MM.1S (cell line): ENCODE data around the gene COL18A1.

Experiments used
- DNase-seq: peaks from one replicate; pipeline ENCODE4 v3.0.0-alpha.2; 2015
- H2AFZ ChIP-seq: fragments of 300-600 bp; sonication (generic); 2 replicates; pipeline ENCODE4 v1.6.0; 2016; ENCODE audit warnings: antibody characterized with exemption, low read length
- H3F3A ChIP-seq: fragments of 300-600 bp; sonication (generic); 2 replicates; pipeline ENCODE4 v1.6.1; 2016; ENCODE audit warnings: mild to moderate bottlenecking, antibody characterized with exemption, low read length, moderate library complexity, mixed read lengths; ENCODE audit not compliant: insufficient read depth
- H3K27ac ChIP-seq: fragments of 300-600 bp; sonication (generic); 2 replicates; pipeline ENCODE4 v1.5.1; 2016; ENCODE audit warnings: mild to moderate bottlenecking, low read length
- H3K27me3 ChIP-seq: fragments of 300-600 bp; sonication (generic); replicated peaks from 2 replicates; pipeline ENCODE4 v1.6.0; 2016; ENCODE audit warnings: low read length; ENCODE audit not compliant: insufficient read depth
- H3K36me3 ChIP-seq: fragments of 300-600 bp; sonication (generic); replicated peaks from 2 replicates; pipeline ENCODE4 v1.6.1; 2016; ENCODE audit warnings: mild to moderate bottlenecking, low read length, mixed read lengths; ENCODE audit not compliant: insufficient read depth
- H3K4me1 ChIP-seq: fragments of 300-600 bp; sonication (generic); 2 replicates; pipeline ENCODE4 v1.6.1; 2016; ENCODE audit warnings: low read length, mixed read lengths
- H3K4me2 ChIP-seq: fragments of 300-600 bp; sonication (generic); 2 replicates; pipeline ENCODE4 v1.6.0; 2016; ENCODE audit warnings: low read depth, low read length
- H3K4me3 ChIP-seq: fragments of 300-600 bp; sonication (generic); 2 replicates; pipeline ENCODE4 v1.5.1; 2016; ENCODE audit warnings: low read length, mixed read lengths
- H3K79me2 ChIP-seq: fragments of 300-600 bp; sonication (generic); 2 replicates; pipeline ENCODE4 v1.6.1; 2016; ENCODE audit warnings: mixed run types, low read length, mixed read lengths
- H3K9ac ChIP-seq: fragments of 300-600 bp; sonication (generic); 2 replicates; pipeline ENCODE4 v1.6.1; 2016; ENCODE audit warnings: low read length, mixed read lengths
- H3K9me2 ChIP-seq: fragments of 300-600 bp; sonication (generic); replicated peaks from 2 replicates; pipeline ENCODE4 v1.6.1; 2016; ENCODE audit warnings: mild to moderate bottlenecking, low read length, mixed read lengths; ENCODE audit not compliant: insufficient read depth
- H3K9me3 ChIP-seq: fragments of 300-600 bp; sonication (generic); replicated peaks from 2 replicates; pipeline ENCODE4 v1.6.1; 2016; ENCODE audit warnings: mild to moderate bottlenecking, low read length, mixed read lengths; ENCODE audit not compliant: insufficient read depth
- H4K20me1 ChIP-seq: fragments of 300-600 bp; sonication (generic); 2 replicates; pipeline ENCODE4 v1.6.1; 2016; ENCODE audit warnings: mild to moderate bottlenecking, low read length, moderate library complexity, mixed read lengths; ENCODE audit not compliant: insufficient read depth
- EZH2 ChIP-seq: fragments of 300-600 bp; sonication (generic); optimal IDR thresholded peaks from 2 replicates; pipeline ENCODE3; 2017; ENCODE audit warnings: low read depth, mild to moderate bottlenecking, antibody characterized with exemption, low read length, mixed read lengths
- EZH2phosphoT487 ChIP-seq: fragments of 300-600 bp; sonication (generic); IDR thresholded peaks from 2 replicates; pipeline ENCODE4 v1.6.1; 2018; ENCODE audit warnings: antibody characterized with exemption, low read length
- TF ChIP-seq, protein P1 (sequence below): fragments of 300-600 bp; sonication (generic); IDR thresholded peaks from 2 replicates; pipeline ENCODE4 v1.5.1; 2016; ENCODE audit warnings: antibody characterized with exemption, low read length, mixed read lengths

COL18A1 gene

DNA sequence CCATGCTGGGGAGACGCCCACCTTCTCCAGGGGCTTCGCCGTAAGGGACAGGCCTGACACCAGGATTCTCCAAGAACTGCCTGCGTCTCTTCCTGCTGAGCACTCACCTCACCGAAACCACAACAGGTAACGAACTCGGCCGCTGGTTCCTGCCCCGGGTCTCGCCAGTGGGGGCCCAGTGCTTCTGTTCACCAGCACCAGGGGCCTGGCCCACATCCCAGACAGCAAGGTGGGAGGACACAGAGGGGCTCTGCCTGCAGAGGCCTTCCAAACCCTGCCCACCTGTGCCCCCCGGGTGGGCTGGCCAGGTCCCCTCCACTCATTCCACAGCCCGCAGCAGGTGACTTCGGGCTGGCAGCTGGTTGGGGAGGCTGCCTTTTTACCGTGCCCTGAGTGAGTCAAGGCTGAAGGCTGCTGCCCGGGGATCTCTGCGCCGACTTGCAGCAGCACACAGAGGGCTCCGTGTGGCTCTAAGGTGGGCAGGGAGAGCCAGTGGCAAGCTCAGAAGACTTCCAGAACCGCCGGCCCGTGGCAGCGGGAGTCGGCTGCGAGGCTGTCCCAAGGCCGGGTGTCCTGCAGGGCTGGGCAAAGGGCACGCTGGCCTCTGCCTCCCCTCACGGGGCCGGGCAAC, 14.7 kb upstream of the COL18A1 start:
- peaks cover 99% of the 10 kb centered on the region for H3K27me3 ChIP-seq
- H3K9ac ChIP-seq, result no peak overlapping the region
- H3K9me3 ChIP-seq, result no peaks in the 10 kb centered on the region
- no peaks in the 10 kb centered on the region for H3K79me2 ChIP-seq
- no peak overlapping the region for H3K27ac ChIP-seq
- no peak for DNase-seq
- no peaks in the 10 kb centered on the region for H3K36me3 ChIP-seq
- H4K20me1 ChIP-seq, result no peaks in the 10 kb centered on the region
- no peaks in the 10 kb centered on the region for H3K4me1 ChIP-seq
- no peak overlapping the region for H3K4me2 ChIP-seq
- H3K4me3 ChIP-seq, result no peak overlapping the region
- H3K9me2 ChIP-seq, result no peaks in the 10 kb centered on the region
- no peak overlapping the region for H2AFZ ChIP-seq
- TF ChIP-seq EZH2phosphoT487, result no peak
- peak; percentile 89 for TF ChIP-seq EZH2
- TF ChIP-seq, protein P1, sequence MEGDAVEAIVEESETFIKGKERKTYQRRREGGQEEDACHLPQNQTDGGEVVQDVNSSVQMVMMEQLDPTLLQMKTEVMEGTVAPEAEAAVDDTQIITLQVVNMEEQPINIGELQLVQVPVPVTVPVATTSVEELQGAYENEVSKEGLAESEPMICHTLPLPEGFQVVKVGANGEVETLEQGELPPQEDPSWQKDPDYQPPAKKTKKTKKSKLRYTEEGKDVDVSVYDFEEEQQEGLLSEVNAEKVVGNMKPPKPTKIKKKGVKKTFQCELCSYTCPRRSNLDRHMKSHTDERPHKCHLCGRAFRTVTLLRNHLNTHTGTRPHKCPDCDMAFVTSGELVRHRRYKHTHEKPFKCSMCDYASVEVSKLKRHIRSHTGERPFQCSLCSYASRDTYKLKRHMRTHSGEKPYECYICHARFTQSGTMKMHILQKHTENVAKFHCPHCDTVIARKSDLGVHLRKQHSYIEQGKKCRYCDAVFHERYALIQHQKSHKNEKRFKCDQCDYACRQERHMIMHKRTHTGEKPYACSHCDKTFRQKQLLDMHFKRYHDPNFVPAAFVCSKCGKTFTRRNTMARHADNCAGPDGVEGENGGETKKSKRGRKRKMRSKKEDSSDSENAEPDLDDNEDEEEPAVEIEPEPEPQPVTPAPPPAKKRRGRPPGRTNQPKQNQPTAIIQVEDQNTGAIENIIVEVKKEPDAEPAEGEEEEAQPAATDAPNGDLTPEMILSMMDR, result no peak
- H3F3A ChIP-seq, result no peaks in the 10 kb centered on the region

DNA sequence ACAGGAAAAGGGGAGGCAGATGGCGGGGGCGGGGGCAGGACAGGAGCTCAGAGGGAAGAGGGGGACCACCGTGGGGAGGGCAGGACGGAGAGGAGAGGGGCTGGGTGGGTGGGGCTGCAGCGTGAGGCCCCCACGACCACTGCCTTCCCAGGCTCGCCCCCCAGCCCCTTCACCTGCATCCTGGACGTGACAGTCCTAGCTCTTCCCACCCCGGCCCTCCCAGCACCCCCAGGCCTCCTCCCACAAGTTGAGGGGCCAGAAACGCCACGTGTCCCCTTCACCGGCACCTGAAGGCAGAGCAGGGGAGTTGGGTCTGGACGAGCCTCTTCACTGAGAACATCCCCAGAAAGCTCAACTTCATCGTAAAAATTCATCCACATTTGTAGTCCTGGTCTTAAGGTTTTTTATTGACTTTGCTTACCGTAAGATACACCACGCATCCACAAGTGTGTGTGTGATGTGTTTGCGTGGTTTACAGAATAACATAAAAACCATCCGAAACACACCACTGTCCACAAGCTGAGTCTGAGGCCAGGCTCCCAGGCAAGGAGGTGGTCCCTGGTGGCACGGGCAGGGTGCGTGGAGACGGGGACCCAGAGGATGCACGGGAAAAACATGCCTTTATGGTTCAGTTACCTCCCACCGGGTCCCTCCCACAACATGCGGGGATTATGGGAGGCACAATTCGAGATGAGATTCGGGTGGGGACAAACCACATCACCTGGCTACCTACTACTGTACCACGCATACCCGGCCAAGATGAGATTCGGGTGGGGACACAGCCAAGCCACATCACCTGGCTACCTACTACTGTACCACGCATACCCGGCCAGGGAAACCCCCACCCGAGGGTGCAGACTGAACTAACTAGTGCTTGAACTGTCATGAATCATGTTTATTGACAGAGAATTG, 13.9 kb upstream of the COL18A1 start:
- Histone ChIP-seq H3K9ac (no peak overlapping the region), H2AFZ (no peak overlapping the region), H3K9me2 (no peaks in the 10 kb centered on the region), H3K36me3 (no peaks in the 10 kb centered on the region), H3K27me3 (peaks cover 99% of the 10 kb centered on the region), H4K20me1 (no peaks in the 10 kb centered on the region), H3K79me2 (no peaks in the 10 kb centered on the region), H3K4me1 (no peaks in the 10 kb centered on the region), H3K4me3 (no peak overlapping the region), H3F3A (no peaks in the 10 kb centered on the region), H3K9me3 (no peaks in the 10 kb centered on the region), H3K4me2 (no peak overlapping the region), H3K27ac (no peak overlapping the region)
- no peak for DNase-seq
- TF ChIP-seq, protein P1, result no peak
- TF ChIP-seq EZH2, result peak; percentile 91

DNA sequence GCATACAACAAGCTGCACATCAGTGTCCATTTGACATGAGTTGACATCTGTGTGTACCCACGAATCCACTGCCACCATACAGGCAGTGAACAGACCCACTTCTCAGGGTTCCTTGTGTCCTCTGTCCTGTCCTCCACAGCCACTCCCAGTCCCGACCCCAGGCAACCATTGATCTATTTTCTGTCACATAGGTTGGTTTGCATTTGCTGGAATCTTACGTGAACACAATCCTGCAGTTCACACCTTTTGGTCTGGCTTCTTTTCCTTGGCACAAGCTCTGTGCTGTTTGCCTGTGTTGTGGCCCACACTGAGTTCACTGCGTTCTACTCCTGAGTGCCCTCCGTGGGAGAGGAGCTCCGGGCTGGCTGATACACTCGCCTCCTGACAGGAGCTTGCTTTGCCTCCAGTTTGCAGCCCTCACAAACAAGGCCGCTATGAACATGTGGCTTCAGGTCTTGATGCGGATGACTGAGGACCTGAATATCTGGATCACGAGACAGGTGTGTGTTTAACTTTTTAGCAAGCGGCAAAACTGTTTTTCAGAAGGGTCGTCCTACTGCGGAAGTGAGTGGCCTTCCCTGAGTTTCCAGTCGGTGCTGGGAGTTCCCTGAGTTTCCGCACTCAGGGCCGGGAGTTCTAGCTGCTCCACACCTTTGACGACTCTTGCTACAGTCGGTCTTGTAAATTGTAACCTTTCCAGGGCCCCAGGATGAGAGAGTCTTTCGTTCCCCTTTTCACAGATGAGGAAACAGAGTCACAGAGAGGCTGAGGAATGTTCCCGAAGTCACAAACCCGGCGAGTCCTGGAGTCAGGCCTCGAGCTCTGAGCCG, 13.0 kb upstream of the COL18A1 start:
- Histone ChIP-seq H3K27me3 (peaks cover 99% of the 10 kb centered on the region), H3K9ac (no peak overlapping the region), H3K4me3 (no peak overlapping the region), H3F3A (no peaks in the 10 kb centered on the region), H3K27ac (no peak overlapping the region), H3K79me2 (no peaks in the 10 kb centered on the region), H3K4me2 (no peak overlapping the region), H3K36me3 (no peaks in the 10 kb centered on the region), H2AFZ (no peak overlapping the region), H4K20me1 (no peaks in the 10 kb centered on the region), H3K4me1 (no peaks in the 10 kb centered on the region), H3K9me3 (no peaks in the 10 kb centered on the region), H3K9me2 (no peaks in the 10 kb centered on the region)
- no peak for TF ChIP-seq EZH2
- peak; percentile 53; the same call in 1 of the 2 replicates for TF ChIP-seq EZH2phosphoT487
- DNase-seq, result no peak
